DLD1 (cell line): ENCODE data around the gene PRPS2.

Experiments
- in situ Hi-C: cut with HindIII; loops from 2 replicates; pipeline ENCODE4 v1.10.0; 2017; ENCODE audit warnings: low sequenced_read_pairs

The PRPS2 gene

DNA sequence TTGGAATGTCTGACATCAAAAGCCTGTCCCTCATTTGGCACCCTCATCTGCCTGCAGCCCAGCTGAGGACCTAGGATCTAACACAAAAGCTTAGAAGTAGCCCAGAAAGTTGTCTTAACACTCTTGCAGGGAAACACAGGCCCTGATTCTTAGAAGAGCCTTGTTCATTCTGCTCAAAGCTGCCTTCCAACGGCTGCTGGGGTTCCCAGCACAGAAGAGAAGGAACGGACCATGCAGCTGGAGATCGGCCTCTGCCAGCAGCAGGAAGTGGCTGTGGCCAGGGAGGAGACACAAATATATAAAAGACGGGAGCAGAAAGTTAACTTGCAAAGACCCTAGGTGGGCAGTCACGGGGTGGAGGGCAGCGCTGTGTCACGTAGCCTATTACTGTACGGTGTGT is 20.4 kb downstream of the PRPS2 start:
- in situ Hi-C loops: no loop called here

DNA sequence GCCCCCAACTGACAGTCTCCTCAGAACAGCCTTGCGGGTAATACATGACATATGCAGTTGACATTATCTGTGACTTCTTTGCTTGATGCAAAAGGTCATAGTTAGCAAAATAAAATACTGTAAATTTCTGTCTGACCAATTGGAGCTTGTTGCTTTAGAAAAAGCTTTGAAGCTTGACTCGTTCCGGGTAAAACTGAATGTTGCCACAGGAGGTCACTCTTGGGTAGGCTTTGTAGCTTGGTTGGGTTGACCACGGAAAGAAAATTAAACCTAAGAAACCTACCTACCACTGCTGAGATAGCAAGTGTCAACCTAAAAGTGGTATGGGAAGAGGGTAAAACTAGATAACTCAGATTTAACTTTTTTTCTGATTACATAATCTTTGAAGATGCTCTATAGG is 23.2 kb downstream of the PRPS2 start:
- in situ Hi-C loops: no loop called here

DNA sequence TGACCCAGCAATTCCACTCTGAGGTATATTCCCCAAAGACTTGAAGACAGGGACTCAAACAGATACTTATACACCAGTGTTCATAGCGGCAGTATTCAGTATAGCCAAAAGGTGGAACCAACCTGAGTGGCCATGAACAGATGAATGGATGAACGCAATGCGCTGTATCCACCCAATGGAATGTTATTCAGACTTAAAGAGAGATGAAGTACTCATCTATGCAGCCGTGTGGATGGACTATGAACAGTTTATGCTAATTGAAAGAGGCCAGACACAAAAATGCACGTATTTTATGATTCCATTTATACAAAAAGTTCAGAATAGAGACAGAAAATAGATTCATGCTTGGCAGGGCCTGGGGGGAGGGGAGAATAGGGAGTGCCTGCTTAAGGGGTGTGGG is 26.3 kb downstream of the PRPS2 start:
- in situ Hi-C loops: no loop called here

DNA sequence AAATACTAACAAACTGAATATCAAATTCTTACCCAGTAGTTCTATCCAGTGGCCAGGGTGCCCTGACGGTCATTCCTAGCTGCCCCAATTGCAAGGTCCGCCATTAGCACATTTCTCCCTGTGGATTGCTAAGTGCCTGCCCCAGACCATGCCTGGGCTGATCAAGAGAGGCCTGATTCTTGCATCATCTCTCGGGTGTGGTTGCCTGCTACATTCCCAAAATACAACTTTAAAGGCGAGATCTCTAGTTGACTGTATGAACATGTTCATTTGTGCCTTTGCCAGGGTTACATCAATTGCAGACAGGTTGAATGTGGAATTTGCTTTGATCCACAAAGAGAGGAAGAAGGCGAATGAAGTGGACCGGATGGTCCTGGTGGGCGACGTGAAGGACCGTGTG is 28.0 kb downstream of the PRPS2 start:
- in situ Hi-C loops: no loop called here

DNA sequence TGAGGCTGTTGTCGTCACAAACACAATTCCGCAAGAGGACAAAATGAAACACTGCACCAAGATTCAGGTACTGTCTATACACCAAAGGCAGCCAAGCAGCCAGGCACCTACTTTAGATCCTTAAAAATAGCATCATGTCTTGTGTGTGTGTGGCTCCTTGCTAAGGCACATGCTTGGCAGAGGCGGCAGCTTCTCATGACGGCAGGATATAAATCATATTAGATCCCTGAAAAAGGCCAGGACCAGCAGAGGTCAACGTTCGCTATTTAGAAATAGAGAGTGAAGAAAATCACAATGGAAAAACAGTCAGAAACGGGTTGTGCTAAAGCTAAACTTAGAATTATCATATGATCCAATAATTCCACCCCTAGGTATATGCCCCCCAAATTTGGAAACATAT is 29.5 kb downstream of the PRPS2 start:
- in situ Hi-C loops: no loop called here

DNA sequence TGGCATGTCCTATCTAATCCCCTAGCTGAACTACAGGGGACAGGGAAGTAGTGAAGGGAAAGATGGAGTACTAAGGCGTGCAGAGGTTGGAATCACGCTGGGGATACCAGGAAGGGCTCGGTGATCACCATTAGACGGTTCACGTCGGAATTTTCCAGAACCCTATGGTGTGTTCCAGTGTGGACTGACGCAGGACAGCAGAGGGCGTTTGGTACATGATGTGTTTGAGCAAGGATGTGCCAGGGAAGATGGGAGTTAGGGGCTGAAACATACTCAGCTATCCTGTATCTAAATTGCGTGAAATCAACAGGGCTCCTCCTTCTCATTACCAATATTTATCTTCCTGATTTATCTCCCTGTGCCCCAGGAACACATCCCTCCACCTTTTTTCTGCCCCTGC is 33.7 kb downstream of the PRPS2 start:
- in situ Hi-C loops: no loop called here

DNA sequence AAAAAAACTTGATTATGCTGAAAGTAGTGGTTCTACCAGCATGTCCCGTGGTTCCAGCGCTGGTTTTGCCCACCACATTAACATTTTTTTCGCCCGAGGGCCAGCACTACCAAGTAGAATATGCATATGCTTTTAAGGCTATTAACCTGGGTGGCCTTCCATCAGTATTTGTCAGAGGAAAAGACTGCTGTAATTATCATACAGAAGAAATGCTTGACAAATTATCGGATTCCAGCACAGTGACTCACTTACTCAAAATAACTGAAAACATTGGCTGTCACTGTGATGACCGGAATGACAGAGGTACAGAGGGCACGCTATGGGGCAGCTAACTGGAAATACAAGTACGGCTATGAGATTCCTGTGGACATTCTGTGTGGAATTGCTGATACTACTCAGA is 34.6 kb downstream of the PRPS2 start:
- in situ Hi-C loops: no loop called here

DNA sequence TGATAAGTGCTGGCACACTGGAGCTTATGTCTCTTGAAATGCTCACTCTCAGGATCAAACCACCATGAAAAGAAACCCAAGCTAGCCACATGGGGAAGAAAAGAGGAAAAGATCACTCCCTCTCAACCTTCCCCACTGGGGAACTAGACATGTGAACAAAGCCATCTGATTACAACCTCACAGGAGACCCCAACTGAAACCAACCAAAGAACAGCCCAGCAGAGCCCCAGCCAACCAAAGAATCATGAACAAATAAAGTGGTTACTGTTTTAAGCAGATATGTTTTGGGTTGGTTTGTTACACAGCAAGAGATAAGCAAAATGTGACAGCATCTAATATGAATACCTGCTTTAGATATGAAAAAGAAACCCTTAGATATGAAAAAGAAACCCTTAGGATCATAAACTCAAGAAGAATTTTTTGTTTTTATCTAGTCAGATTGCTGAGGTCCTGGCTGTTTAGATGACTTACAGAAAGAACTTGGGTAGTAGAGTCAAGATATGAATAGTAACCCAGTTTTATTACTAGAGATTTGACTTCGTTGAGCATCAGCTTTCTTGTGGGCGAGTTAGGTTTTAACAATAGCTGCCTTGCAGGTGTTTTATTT is 52.0 kb downstream of the PRPS2 start:
- in situ Hi-C loops: no loop called here

DNA sequence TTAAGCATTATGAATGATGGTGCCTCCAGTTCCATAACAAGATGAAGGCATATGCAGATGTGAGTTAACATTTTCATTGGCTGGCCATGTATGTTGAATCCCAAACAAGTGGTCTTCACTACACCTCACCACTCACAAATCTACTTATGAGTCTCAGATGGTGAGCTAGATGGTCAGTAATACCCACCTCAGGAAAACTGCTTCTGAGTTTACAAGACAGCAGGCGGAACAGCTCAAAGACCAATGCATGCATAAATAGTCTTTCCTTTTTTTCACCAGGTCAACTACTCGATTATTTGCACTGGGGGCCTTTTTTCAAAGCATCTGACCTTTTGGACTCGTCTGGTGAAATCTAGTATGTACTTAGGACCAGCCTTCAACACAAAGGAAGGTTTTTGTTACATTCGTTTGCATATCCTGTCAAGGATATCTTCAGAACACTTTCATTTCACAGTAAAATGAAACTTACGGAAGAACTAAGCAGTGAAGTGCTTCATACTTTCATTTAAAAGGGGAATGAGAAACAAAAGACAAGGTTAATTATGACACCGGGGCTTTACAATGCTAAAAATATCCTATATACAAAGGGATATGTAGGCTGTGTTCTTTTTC is 52.6 kb downstream of the PRPS2 start:
- in situ Hi-C loops: no loop called here

DNA sequence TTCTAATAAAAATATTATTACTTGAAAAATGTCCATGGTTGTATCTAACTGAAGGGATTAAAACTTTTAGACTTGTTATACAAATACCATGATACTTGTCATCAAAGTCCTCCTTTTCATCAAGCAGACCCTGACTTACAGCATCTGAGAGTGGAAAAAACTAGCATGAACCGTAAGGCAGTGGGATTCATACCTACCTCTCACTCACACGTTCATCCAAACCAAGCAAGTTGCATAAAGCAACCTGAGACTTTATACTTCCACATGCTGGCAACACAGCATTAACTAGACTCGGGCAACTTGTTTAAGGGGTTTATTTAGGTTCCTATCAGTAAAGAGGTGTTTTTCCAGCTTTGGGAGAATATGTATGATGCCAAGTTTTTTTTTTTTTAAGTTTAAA is 53.1 kb downstream of the PRPS2 start:
- in situ Hi-C loops: no loop called here

DNA sequence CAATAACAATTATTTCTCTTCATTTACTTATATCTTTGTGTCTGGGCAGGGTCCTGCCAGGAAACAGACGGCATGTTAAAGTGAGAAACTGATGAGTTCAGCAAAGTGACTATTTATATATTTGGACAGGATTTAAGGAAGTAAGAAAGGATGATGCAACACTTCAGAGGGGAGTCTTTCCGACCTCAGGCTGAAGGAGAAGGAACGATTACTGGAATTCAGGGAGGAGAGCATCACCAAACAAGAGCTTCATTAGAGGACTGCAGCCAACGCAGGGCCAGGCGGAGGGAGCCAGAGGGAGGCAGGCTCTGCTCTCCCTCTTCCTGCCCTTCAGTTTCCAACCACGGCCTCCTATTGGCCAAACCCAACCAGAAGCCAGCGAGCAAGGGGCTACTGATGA is 74.1 kb downstream of the PRPS2 start:
- in situ Hi-C loops: no loop called here

DNA sequence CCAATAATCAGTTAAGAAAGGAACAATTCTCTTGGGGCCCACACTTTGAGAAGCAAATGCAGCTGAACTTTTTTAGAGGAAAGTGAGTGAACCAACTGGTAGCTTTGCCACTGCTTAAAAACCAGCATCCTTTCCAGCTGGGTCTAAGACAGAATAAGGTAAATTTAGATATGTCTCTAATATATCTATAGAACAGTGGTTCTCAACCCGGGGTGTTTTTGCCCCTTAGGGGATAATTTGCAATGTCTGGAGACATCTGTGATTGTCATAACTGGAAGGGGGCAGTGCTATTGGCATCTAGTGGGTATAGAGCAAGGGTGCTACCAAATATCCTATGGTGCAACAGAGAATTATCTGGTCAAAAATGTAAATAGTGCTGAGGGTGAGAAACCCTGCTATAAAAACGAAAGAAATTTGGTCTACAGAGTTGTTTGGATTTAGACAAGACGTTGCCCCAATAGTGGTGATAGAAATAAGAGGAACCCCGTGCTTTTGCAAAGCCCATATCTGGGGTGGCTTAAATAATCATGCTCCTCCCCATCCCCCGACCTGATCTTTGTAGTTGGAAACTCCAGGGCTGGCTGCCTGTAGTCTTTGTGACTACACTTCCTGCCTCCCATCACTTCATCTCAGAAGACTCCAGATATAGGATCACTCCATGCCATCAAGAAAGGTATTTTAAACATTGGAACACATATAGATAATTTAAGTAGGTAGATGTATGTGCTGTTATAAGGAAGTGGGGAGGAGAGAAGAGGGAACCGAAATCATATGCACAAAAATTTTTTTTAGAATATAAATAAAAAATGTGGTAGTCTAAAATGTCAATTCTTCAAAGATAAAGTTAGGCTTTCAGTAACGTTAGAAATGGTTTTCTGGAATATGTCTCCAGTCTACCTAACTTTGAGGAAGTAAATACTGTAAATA is 75.5 kb downstream of the PRPS2 start, which contains the start of gene TLR7:
TSS of gene TLR7 (plus strand) at position 622 of the 927 bp plus-strand sequence. CDS start 507 bp downstream, outside the sequence.
- in situ Hi-C loops: no loop called here

DNA sequence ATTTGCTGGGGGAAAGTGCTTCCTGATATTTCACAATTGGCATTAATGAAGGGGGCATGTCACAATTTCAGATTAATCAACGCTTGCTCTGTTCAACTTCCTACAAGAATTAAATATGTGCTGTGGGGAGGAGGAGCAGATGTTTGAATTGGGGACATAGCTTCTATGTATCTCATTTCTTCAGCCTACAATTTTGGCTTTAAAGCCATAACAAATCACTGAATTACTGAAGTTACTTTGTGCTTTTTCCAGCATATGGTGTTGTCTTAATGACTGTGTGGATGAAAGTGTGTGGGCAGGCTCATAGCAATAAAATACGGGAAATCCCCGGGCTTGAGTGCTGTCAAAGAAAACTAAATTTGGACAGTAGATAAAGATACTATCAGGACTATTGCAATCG is 76.5 kb downstream of the PRPS2 start:
- in situ Hi-C loops: no loop called here

DNA sequence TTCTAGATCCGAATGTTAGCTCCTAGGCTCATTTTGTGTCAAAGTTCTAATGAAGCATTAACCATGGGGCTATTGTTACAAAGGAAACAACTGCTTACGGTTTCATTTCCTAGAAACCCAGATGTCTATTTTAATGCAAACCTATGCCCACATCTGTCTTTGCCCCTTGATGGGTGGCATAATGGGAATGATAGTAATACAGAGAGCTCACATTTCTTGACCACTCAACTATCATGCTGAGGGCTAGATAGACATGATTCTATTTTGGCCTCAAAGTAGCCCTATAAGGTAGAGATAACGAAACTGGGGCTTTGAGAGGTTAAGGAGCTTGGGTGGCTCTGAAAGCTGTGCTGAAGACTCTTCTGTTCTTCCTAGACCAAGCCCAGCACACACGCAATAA is 77.5 kb downstream of the PRPS2 start:
- in situ Hi-C loops: no loop called here

DNA sequence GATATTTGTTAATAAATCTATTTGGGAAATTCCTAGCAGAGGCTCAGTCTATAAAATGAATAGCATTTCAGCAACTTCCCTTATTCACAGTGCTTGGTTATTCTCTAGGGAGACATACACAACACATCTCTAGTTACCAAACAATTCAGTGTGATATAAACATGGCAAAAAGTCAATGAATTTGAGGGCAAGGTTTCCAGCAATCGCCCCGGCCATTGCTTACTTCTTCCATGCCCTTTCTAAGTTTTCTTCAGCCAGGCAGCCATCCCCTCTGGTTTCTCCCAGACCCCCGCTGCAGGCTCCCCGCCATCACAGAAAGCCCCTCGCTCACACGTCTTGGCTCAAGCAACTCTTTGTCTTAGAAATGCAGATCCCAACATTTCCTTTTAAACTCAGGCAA is 80.0 kb downstream of the PRPS2 start:
- in situ Hi-C loops: no loop called here

DNA sequence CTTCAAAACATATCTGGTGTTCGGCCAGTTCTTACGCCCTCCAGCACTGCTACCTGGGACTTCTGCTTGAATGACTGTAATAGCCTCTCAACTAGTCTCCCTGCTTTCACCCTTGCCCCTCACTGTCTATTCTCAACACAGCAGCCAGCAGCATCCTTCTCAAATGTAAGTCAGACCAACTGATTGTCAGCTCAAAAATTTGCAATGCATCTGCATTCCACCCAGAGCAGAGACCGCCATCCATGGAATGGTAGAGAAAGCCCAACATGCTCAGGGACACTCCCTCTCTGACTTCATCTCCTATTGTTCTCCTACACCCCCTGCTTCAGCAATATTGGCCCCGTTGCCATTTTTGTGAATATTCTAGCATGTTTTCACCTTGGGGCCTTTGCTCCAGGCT is 81.5 kb downstream of the PRPS2 start:
- in situ Hi-C loops: no loop called here
